H1 (cell line): ENCODE measurements around the gene REPIN1. TPM values are rescaled to one million over a fixed set of nuclear protein-coding genes. Genes with fewer than 3 reads are reported as not detected.

Source experiments
- CTCF ChIA-PET: fragments of 300-600 bp; sonication (Branson Sonifier 250); formaldehyde crosslinking; loops from one replicate; lab custom pipeline; 2021; ENCODE audit not compliant: partially characterized antibody; lab: Charles Lee
- POLR2A ChIA-PET: fragments of 300-600 bp; sonication (Branson Sonifier 250); formaldehyde crosslinking; loops from one replicate; lab custom pipeline; 2021; ENCODE audit warnings: inconsistent platforms; ENCODE audit not compliant: partially characterized antibody; lab: Charles Lee
- DNase-seq, 2 experiments: peaks; one replicate each; pipeline versions ENCODE4 v3.0.0 to v3.0.0-alpha.2; 2010 to 2022; ENCODE audit warnings: low spot score in 2 of 2, low read depth in 1 of 2, mixed read lengths in 1 of 2
- FAIRE-seq: peaks from 2 replicates; lab custom pipeline; 2011; peaks lifted over from hg19 to GRCh38; lab: Jason Lieb, UNC
- H2AFZ ChIP-seq: 2 replicates; pipeline ENCODE4 v1.8.1; 2012; ENCODE audit warnings: low read length, inconsistent platforms
- H2AK5ac ChIP-seq: 2 replicates; pipeline ENCODE4 v1.6.1; 2013; ENCODE audit warnings: low read depth, low read length
- H2BK120ac ChIP-seq: replicated peaks from 2 replicates; pipeline ENCODE3; 2013; ENCODE audit warnings: low read depth, low read length, inconsistent platforms
- H2BK12ac ChIP-seq: 2 replicates; pipeline ENCODE4 v1.6.1; 2013; ENCODE audit warnings: low read depth, low read length
- H2BK15ac ChIP-seq: 2 replicates; pipeline ENCODE4 v1.6.1; 2013; ENCODE audit warnings: low read length
- H2BK20ac ChIP-seq: 2 replicates; pipeline ENCODE4 v1.6.1; 2013; ENCODE audit warnings: low read length
- H2BK5ac ChIP-seq: 2 replicates; pipeline ENCODE4 v1.6.1; 2013; ENCODE audit warnings: low read depth, low read length
- H3K14ac ChIP-seq: 2 replicates; pipeline ENCODE4 v1.6.1; 2013; ENCODE audit warnings: inconsistent platforms; ENCODE audit not compliant: insufficient read length
- H3K18ac ChIP-seq: 2 replicates; pipeline ENCODE4 v1.6.1; 2013; ENCODE audit warnings: low read length; ENCODE audit errors: extremely low read depth
- H3K23ac ChIP-seq: 2 replicates; pipeline ENCODE4 v1.6.1; 2013; ENCODE audit warnings: inconsistent platforms; ENCODE audit not compliant: insufficient read length
- H3K23me2 ChIP-seq: 2 replicates; pipeline ENCODE4 v1.6.1; 2013; ENCODE audit warnings: low read depth, low read length
- H3K27ac ChIP-seq: 2 replicates; pipeline ENCODE4 v1.6.1; 2011; ENCODE audit warnings: low read depth, low read length, inconsistent platforms
- H3K27me3 ChIP-seq, 4 experiments: replicated peaks in 1 of 4; 1 replicate in 1 of 4; 2 replicates in 3 of 4; pipeline versions ENCODE4 v1.6.1 to v1.8.1; 2011 to 2013; ENCODE audit warnings: low read length in 3 of 4, mild to moderate bottlenecking in 3 of 4, inconsistent platforms in 2 of 4, mixed read lengths in 2 of 4, moderate library complexity in 1 of 4; ENCODE audit not compliant: control insufficient read depth in 3 of 4, insufficient read depth in 3 of 4; ENCODE audit errors: extremely low read depth in 1 of 4
- H3K36me3 ChIP-seq, 4 experiments: 2 replicates each; pipeline versions ENCODE4 v1.6.1 to v1.8.1; 2011 to 2013; ENCODE audit warnings: mild to moderate bottlenecking in 4 of 4, low read length in 3 of 4, moderate library complexity in 2 of 4, control low read depth in 1 of 4, inconsistent platforms in 1 of 4; ENCODE audit not compliant: insufficient read depth in 4 of 4, control insufficient read depth in 2 of 4
- H3K4ac ChIP-seq: replicated peaks from 2 replicates; pipeline ENCODE3; 2013; ENCODE audit warnings: low read length, low read depth, mixed read lengths, inconsistent platforms; ENCODE audit not compliant: insufficient read length
- H3K4me1 ChIP-seq, 4 experiments: replicated peaks in 1 of 4; 1 replicate in 1 of 4; 2 replicates in 3 of 4; pipeline versions ENCODE4 v1.6.1 to v1.8.1; 2011 to 2013; ENCODE audit warnings: low read length in 3 of 4, inconsistent platforms in 2 of 4, mixed read lengths in 1 of 4; ENCODE audit not compliant: insufficient read depth in 4 of 4, control insufficient read depth in 3 of 4
- H3K4me2 ChIP-seq, 2 experiments: 2 replicates each; pipeline versions ENCODE4 v1.6.1 to v1.8.1; 2011 to 2013; ENCODE audit warnings: low read depth in 2 of 2, low read length in 2 of 2, control low read depth in 1 of 2, inconsistent platforms in 1 of 2, mild to moderate bottlenecking in 1 of 2; ENCODE audit not compliant: insufficient read depth in 1 of 2
- H3K4me3 ChIP-seq, 4 experiments: fragments of 200-600, 300-600 bp in 1 of 4; sonication (generic), shearing (Covaris generic), sonication (Bioruptor Twin) in 1 of 4; 2 replicates each; pipeline versions ENCODE4 v1.5.1 to v1.8.1; 2011 to 2016; ENCODE audit warnings: low read length in 4 of 4, low read depth in 3 of 4, control low read depth in 2 of 4, inconsistent platforms in 2 of 4, mild to moderate bottlenecking in 2 of 4, mixed read lengths in 1 of 4, moderate library complexity in 1 of 4; ENCODE audit not compliant: insufficient read depth in 2 of 4; ENCODE audit errors: extremely low read depth in 1 of 4
- H3K56ac ChIP-seq: replicated peaks from 2 replicates; pipeline ENCODE3; 2013; ENCODE audit warnings: low read depth, mild to moderate bottlenecking, mixed read lengths, low read length, inconsistent platforms; ENCODE audit not compliant: insufficient read length
- H3K79me1 ChIP-seq: 2 replicates; pipeline ENCODE4 v1.6.1; 2013; ENCODE audit warnings: low read depth, low read length, control low read depth
- H3K79me2 ChIP-seq, 2 experiments: 2 replicates each; pipeline versions ENCODE4 v1.6.1 to v1.8.1; 2012 to 2013; ENCODE audit warnings: low read length in 2 of 2, mild to moderate bottlenecking in 2 of 2, inconsistent platforms in 1 of 2; ENCODE audit not compliant: insufficient read depth in 2 of 2, control insufficient read depth in 1 of 2
- H3K9ac ChIP-seq, 4 experiments: replicated peaks in 1 of 4; 1 replicate in 1 of 4; 2 replicates in 3 of 4; pipeline versions ENCODE4 v1.6.1 to v1.8.1; 2011 to 2013; ENCODE audit warnings: low read depth in 3 of 4, low read length in 3 of 4, control low read depth in 2 of 4, mild to moderate bottlenecking in 2 of 4, moderate library complexity in 2 of 4, inconsistent platforms in 1 of 4; ENCODE audit errors: extremely low read depth in 1 of 4
- H3K9me3 ChIP-seq, 2 experiments: 2 replicates each; pipeline versions ENCODE4 v1.6.1 to v1.8.1; 2012 to 2013; ENCODE audit warnings: mild to moderate bottlenecking in 2 of 2, moderate library complexity in 2 of 2, control low read depth in 1 of 2, inconsistent platforms in 1 of 2, low read depth in 1 of 2, low read length in 1 of 2, mixed read lengths in 1 of 2; ENCODE audit not compliant: insufficient read depth in 2 of 2
- H4K20me1 ChIP-seq, 2 experiments: replicated peaks in 1 of 2; 2 replicates each; pipeline versions ENCODE3 to v1.8.1; 2011 to 2013; ENCODE audit warnings: inconsistent platforms in 2 of 2, low read length in 2 of 2, mild to moderate bottlenecking in 1 of 2; ENCODE audit not compliant: insufficient read depth in 2 of 2, control insufficient read depth in 1 of 2
- H4K5ac ChIP-seq: 2 replicates; pipeline ENCODE4 v1.6.1; 2013; ENCODE audit warnings: low read length, low read depth, mixed read lengths, inconsistent platforms; ENCODE audit not compliant: insufficient read length
- H4K8ac ChIP-seq: 2 replicates; pipeline ENCODE4 v1.8.0; 2013; ENCODE audit warnings: mild to moderate bottlenecking, moderate library complexity, low read length, inconsistent platforms; ENCODE audit not compliant: insufficient read depth; ENCODE audit errors: extremely low read depth
- H4K91ac ChIP-seq: replicated peaks from 2 replicates; pipeline ENCODE3; 2013; ENCODE audit warnings: low read length, mixed read lengths, inconsistent platforms; ENCODE audit not compliant: insufficient read length
- GABPA ChIP-seq: IDR thresholded peaks from 2 replicates; pipeline ENCODE4 v1.6.1; 2011; ENCODE audit warnings: mild to moderate bottlenecking, low read length, moderate library complexity, borderline replicate concordance; ENCODE audit not compliant: insufficient read depth
- RBBP5 ChIP-seq: IDR thresholded peaks from 2 replicates; pipeline ENCODE4 v1.7.1; 2012; ENCODE audit warnings: low read depth, mild to moderate bottlenecking, inconsistent platforms, low read length, moderate library complexity, borderline replicate concordance
- SP4 ChIP-seq: IDR thresholded peaks from 2 replicates; pipeline ENCODE4 v1.6.1; 2012; ENCODE audit warnings: low read length, inconsistent platforms
- WGBS, 2 experiments: shearing (Covaris generic) in 1 of 2; methylation state at CpG; one replicate each; pipeline versions ENCODE4 v1.1.6 to v1.1.7; 2013 to 2015; ENCODE audit warnings: low lambda C conversion rate in 2 of 2, mixed read lengths in 2 of 2, inconsistent platforms in 1 of 2, low coverage in 1 of 2, missing lambda C conversion rate in 1 of 2; ENCODE audit not compliant: insufficient replicate concordance in 2 of 2, insufficient coverage in 1 of 2, insufficient read length in 1 of 2; ENCODE audit errors: extremely low coverage in 1 of 2, missing lambda C conversion rate in 1 of 2; 5-methylcytosine and 5-hydroxymethylcytosine counted together
- long read RNA-seq, 2 experiments: library from RNA in 1 of 2; library from capped mRNA in 1 of 2; stranded (forward); transcript quantifications; one replicate each; pipeline ENCODE4 v2.0.0, GENCODE V29; 2021; ENCODE audit warnings: inconsistent platforms in 1 of 2
- polyA minus RNA-seq, 3 experiments: library from RNA; depleted of rRNA, polyadenylated mRNA; stranded (reverse); fragments of >200 nt; gene quantifications; 1 replicate in 2 of 3; 2 replicates in 1 of 3; pipeline ENCODE4 v1.2.3, GENCODE V29; 2011
- polyA plus RNA-seq, 7 experiments: library from polyadenylated mRNA; depleted of rRNA in 3 of 7; stranded (reverse) in 5 of 7; unstranded in 2 of 7; fragments of >200 nt in 5 of 7; fragments of 200-250 nt in 2 of 7; gene quantifications; 1 replicate in 5 of 7; 2 replicates in 1 of 7; 4 replicates in 1 of 7; pipeline versions ENCODE4 v1.2.1 to v1.2.3, GENCODE V29; 2011 to 2013; ENCODE audit warnings: missing spikeins in 2 of 7, mixed read lengths in 2 of 7
- total RNA-seq: library from RNA; stranded (reverse); fragmentation: NEBNext Ultra II Directional; extraction: Animal tissue kit (Norgen Biotek cat#: 25700); gene quantifications from 2 replicates; pipeline ENCODE4 v1.2.1, GENCODE V29; 2021

Gene REPIN1
- total RNA-seq (125 and 130 TPM in 2 replicates), polyA plus RNA-seq (2011; rRNA removed) (98.6 and 147 TPM in 2 replicates), polyA minus RNA-seq (2011; rRNA and poly(A)+ RNA removed) (39.8 and 47.5 TPM in 2 replicates)
- 110 TPM for polyA plus RNA-seq (2011; cell fraction: cytosol; rRNA removed)
- polyA plus RNA-seq (2011; cell fraction: nucleus; rRNA removed), result 159 TPM
- 81.6 to 105 TPM (median 96.5 TPM) in 4 replicates for polyA plus RNA-seq (2012, experiment 1 of 2)
- polyA plus RNA-seq (2012, experiment 2 of 2), result 86.7 TPM
- 78.2 TPM for polyA plus RNA-seq (2013, experiment 1 of 2)
- 74.4 TPM for polyA plus RNA-seq (2013, experiment 2 of 2)
- 55.6 TPM for polyA minus RNA-seq (2011; cell fraction: cytosol; rRNA and poly(A)+ RNA removed)
- 72.6 TPM for polyA minus RNA-seq (2011; cell fraction: nucleus; rRNA and poly(A)+ RNA removed)
- long read RNA-seq, experiment 1, transcript REPIN1-214 (3 exons, 2,058 nt), result minor isoform, 8 of 88 reads
- long read RNA-seq, experiment 1, transcript REPIN1-202 (1 exons, 2,876 nt), result major isoform, 72 of 88 reads
- long read RNA-seq, experiment 1, partial matches to known transcripts, result 0 of 88 reads
- long read RNA-seq, experiment 1, other reads (novel, unspliced or antisense), result 3 of 88 reads
- long read RNA-seq, experiment 2, partial matches to known transcripts, result 0 of 4 reads
- long read RNA-seq, experiment 2, other reads (novel, unspliced or antisense), result 0 of 4 reads

DNA sequence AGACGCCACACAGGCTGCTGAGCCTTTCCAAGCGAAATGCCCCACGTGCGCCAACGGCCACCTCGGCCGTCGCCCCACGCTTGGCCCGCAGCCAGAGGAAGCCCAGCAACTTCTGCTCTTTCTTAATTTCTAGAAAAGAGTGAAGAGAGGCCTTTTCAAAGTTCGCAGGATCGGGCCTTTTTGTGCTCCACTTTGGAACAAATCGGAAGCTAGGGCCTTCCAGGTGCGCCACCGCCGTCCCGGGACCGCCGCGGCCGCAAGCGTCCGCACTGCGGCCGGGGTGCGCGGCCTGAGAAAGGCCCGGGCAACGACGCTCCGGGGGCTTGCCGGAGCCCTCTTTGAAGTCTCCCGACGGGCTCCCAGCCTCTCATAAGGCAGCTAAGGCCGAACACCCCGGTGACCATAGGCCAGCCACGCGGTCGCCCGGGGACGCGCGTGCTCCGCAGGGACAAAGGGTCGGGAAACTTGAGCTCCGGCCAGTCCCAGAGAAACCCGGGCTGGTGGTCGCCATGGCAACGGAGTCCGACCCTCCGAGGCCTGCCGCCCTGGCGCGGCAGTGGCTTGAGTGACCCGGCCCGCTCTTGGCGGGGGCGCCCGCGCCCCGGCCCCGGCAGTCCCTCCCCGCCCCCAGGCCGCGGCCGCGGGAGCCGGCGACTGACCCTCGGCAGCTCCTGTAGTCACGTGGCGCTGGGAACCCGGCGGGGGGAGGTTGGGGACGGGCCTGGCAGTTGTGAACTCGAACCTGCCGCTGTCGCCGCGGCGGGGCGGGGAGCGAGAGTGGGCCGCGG, at the start of gene REPIN1:
TSS of gene REPIN1 (plus strand) at position 727 of the 788 bp plus-strand sequence. CDS start 890 bp downstream, outside the sequence.
- no peaks in the 10 kb centered on the region for H3K27me3 ChIP-seq
- peak within 1 kb of the TSS; percentile 70 for H3K56ac ChIP-seq
- H2BK12ac ChIP-seq, result peak within 1 kb of the TSS; percentile 93
- FAIRE-seq (no peak), DNase-seq (peak in 1 of 2 experiments; percentile 92)
- peaks cover 2 to 12% of the 10 kb centered on the region in 2 experiments for H4K20me1 ChIP-seq
- POLR2A ChIA-PET, result interaction anchor here (0.7 to 8.6 kb wide), 20 partner anchors 8 to 68 kb away, joined by 3 to 230 read pairs (median 8); partner anchors contain the start of gene RARRES2
- H2BK20ac ChIP-seq, result 0 out of 2 replicates have a peak within 1 kb of the TSS, but pooled peaks have one; percentile 29
- H2BK120ac ChIP-seq, result no peak within 1 kb of the TSS
- H3K18ac ChIP-seq, result peak within 1 kb of the TSS; percentile 99
- peaks cover 11% of the 10 kb centered on the region; the same call in 1 of the 2 replicates for H3K23me2 ChIP-seq
- H3K79me1 ChIP-seq, result peaks cover 17% of the 10 kb centered on the region
- WGBS, 2 experiments, result 8% methylated on average over 65 of the region's 85 CpGs; no CpG with 5 or more reads in 1 of the 2 experiments
- H2AFZ ChIP-seq, result no peak within 1 kb of the TSS; the same call in 1 of the 2 replicates
- CTCF ChIA-PET, result interaction anchor here (0.8 to 5.6 kb wide), 6 partner anchors 10 to 34 kb away, joined by 3 to 32 read pairs (median 4); no protein-coding TSS in a partner anchor
- peak within 1 kb of the TSS; percentile 75; the same call in 1 of the 2 replicates for H2BK15ac ChIP-seq
- H3K9me3 ChIP-seq, result no peaks in the 10 kb centered on the region
- H4K8ac ChIP-seq, result peak within 1 kb of the TSS; percentile 97
- H3K79me2 ChIP-seq, result peaks cover 7 to 43% of the 10 kb centered on the region in 2 experiments; a peak in 3 of 4 replicates
- H3K36me3 ChIP-seq, result peaks cover 9 to 35% (median 24%) of the 10 kb centered on the region in 4 experiments
- peak within 1 kb of the TSS; percentile 99 for H2BK5ac ChIP-seq
- peak within 1 kb of the TSS; percentile 99 for H3K4ac ChIP-seq
- peak within 1 kb of the TSS; percentile 64 to 87 (median 84) for H3K9ac ChIP-seq
- peak within 1 kb of the TSS; percentile 71 for H2AK5ac ChIP-seq
- no peak within 1 kb of the TSS for H3K14ac ChIP-seq
- peaks cover 2 to 26% (median 12%) of the 10 kb centered on the region in 4 experiments for H3K4me1 ChIP-seq
- H4K91ac ChIP-seq, result peak within 1 kb of the TSS; percentile 87
- H3K4me2 ChIP-seq, result peak within 1 kb of the TSS; percentile 92 to 99
- peak within 1 kb of the TSS; percentile 87 for H4K5ac ChIP-seq
- H3K4me3 ChIP-seq, result peak within 1 kb of the TSS; percentile 63 to 78 (median 69)
- H3K27ac ChIP-seq, result peak within 1 kb of the TSS; percentile 95
- H3K23ac ChIP-seq, result no peak within 1 kb of the TSS
- peak; percentile 32; the same call in 1 of the 2 replicates for TF ChIP-seq RBBP5
- no peak for TF ChIP-seq GABPA
- no peak for TF ChIP-seq SP4
